Measurements from ENCODE around the gene LSS.

Gene LSS

GRCh38 chr21:46228345-46229051, at the start of gene LSS:
TSS of gene LSS (minus strand) at chr21:46228774. CDS start at chr21:46228745, 29 bp downstream.
- peak; percentile 99 for DNase-seq

GRCh38 chr21:46274797-46275390, 46.3 kb upstream of the LSS start:
- DNase-seq: no peak

GRCh38 chr21:46273341-46273740, 44.8 kb upstream of the LSS start:
- DNase-seq: no peak

- DNase-seq: no peak
These were observed 40.9 kb upstream of the LSS start for GRCh38 chr21:46269466-46269865.

GRCh38 chr21:46268371-46268770, 39.8 kb upstream of the LSS start:
- DNase-seq: no peak

GRCh38 chr21:46266946-46267345, 38.4 kb upstream of the LSS start:
- DNase-seq: no peak

GRCh38 chr21:46265736-46266525, 37.4 kb upstream of the LSS start:
- DNase-seq: no peak

GRCh38 chr21:46264690-46265144, 36.1 kb upstream of the LSS start:
- no peak for DNase-seq

- DNase-seq: no peak
These were observed 35.6 kb upstream of the LSS start for GRCh38 chr21:46264046-46264689.

- no peak for DNase-seq
These were observed 28.0 kb upstream of the LSS start for GRCh38 chr21:46256501-46256994.

GRCh38 chr21:46255758-46256337, 27.3 kb upstream of the LSS start:
- DNase-seq: no peak

GRCh38 chr21:46255166-46255565, 26.6 kb upstream of the LSS start:
- DNase-seq: no peak

- DNase-seq: no peak
These were observed 25.8 kb upstream of the LSS start for GRCh38 chr21:46254208-46254975.

- DNase-seq: peak; percentile 77
These were observed 25.1 kb upstream of the LSS start for GRCh38 chr21:46253610-46254124.

- DNase-seq: no peak
These were observed 24.3 kb upstream of the LSS start for GRCh38 chr21:46252840-46253239.

GRCh38 chr21:46250146-46250725, 21.7 kb upstream of the LSS start:
- no peak for DNase-seq

GRCh38 chr21:46248827-46249226, 20.3 kb upstream of the LSS start:
- DNase-seq: no peak

- no peak for DNase-seq
These were observed 19.8 kb upstream of the LSS start for GRCh38 chr21:46248422-46248782.

GRCh38 chr21:46247699-46248421, 19.3 kb upstream of the LSS start:
- DNase-seq: no peak

GRCh38 chr21:46246345-46246744, 17.8 kb upstream of the LSS start:
- DNase-seq: no peak

Data from activated effector memory CD4-positive, alpha-beta T cell treated with anti-CD3 and anti-CD28 coated beads, Interleukin-2, amount 50 U/mL, for 16 hours (primary cell).